ENCODE measurements around the gene ANKRD39. TPM values are rescaled to one million over a fixed set of nuclear protein-coding genes. Genes with fewer than 3 reads are reported as not detected.

ANKRD39 gene
- total and polyA plus RNA-seq, 2 donors (not counting 1 experiment from before 2014, with no cell fraction given), result 5.3 to 5.8 TPM

DNA sequence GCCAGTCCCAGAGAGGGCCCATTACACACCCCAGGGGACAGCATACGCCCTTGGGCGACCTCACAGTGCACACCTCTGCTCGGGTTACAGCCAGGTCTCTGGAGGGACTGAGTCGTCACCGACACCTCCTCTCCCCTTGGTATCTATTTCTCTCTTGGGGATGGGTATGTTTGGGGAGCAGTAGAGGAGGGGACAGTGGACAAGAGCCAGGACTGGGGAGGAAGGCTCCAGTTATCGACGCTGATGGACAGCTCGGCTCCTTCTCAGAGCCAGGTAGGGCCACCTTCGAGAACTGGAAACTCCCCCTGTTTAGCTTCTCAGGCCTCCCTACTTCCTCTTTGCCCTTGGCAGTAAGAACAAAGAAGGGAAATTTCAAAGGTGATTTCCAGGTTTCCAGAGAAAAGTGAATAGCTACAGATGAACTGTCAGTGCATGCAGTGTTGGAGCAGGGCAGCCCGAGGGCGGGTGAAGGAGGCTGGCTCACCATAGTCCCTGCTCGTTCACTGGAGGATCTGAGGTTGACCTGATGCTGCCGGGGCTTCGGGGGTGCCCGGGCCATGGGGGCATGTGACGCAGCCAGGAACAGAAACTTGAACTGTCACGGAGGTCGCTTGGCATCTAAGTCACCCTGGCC is 16.5 kb upstream of the ANKRD39 start:
- no peaks in the 10 kb centered on the region for H3K79me2 ChIP-seq (ENCODE audit: control insufficient read depth, insufficient read depth, low read length)
- no peaks in the 10 kb centered on the region for H3K9me3 ChIP-seq (ENCODE audit: control insufficient read depth, insufficient read depth, low read depth, low read length)
- H3K9ac ChIP-seq (ENCODE audit: insufficient read depth, low read length), result no peak overlapping the region
- H4K20me1 ChIP-seq (ENCODE audit: control insufficient read depth, extremely low read depth, insufficient read depth, low read length), result no peaks in the 10 kb centered on the region
- no peak for TF ChIP-seq EZH2 (IDR thresholded peaks at IDR 0.05; ENCODE audit: low read length, missing control alignments)
- TF ChIP-seq, protein P1, sequence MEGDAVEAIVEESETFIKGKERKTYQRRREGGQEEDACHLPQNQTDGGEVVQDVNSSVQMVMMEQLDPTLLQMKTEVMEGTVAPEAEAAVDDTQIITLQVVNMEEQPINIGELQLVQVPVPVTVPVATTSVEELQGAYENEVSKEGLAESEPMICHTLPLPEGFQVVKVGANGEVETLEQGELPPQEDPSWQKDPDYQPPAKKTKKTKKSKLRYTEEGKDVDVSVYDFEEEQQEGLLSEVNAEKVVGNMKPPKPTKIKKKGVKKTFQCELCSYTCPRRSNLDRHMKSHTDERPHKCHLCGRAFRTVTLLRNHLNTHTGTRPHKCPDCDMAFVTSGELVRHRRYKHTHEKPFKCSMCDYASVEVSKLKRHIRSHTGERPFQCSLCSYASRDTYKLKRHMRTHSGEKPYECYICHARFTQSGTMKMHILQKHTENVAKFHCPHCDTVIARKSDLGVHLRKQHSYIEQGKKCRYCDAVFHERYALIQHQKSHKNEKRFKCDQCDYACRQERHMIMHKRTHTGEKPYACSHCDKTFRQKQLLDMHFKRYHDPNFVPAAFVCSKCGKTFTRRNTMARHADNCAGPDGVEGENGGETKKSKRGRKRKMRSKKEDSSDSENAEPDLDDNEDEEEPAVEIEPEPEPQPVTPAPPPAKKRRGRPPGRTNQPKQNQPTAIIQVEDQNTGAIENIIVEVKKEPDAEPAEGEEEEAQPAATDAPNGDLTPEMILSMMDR (conservative IDR thresholded peaks at IDR 0.05 in 1 of 2, IDR thresholded peaks at IDR 0.05 in 1 of 2; ENCODE audit: low read depth in 1 of 2, low read length in 2 of 2), result no peak
- no peak overlapping the region for H2AFZ ChIP-seq (ENCODE audit: low read length)
- H3K27me3 ChIP-seq (ENCODE audit: control insufficient read depth, insufficient read depth, low read length), result peaks cover 4% of the 10 kb centered on the region
- H3K4me1 ChIP-seq (ENCODE audit: control insufficient read depth, extremely low read depth, insufficient read depth, low read length), result no peaks in the 10 kb centered on the region
- DNase-seq (ENCODE audit: low read depth in 2 of 2), result no peak
- no peak overlapping the region for H3K27ac ChIP-seq (ENCODE audit: insufficient read depth, low read length)
- H3K36me3 ChIP-seq (ENCODE audit: control insufficient read depth, insufficient read depth, low read length), result no peaks in the 10 kb centered on the region
- H3K4me2 ChIP-seq (ENCODE audit: extremely low read depth, insufficient read depth, low read length), result no peak overlapping the region
- H3K4me3 ChIP-seq (replicated peaks in 1 of 4; ENCODE audit: control extremely low read depth in 1 of 4, insufficient read depth in 1 of 4, low read depth in 3 of 4, low read length in 4 of 4), result no peak overlapping the region

GRCh38 chr2:96873651-96874096 is 15.9 kb upstream of the ANKRD39 start:
- Histone ChIP-seq H3K27me3 (ENCODE audit: control insufficient read depth, insufficient read depth, low read length) (peaks cover 4% of the 10 kb centered on the region), H3K79me2 (ENCODE audit: control insufficient read depth, insufficient read depth, low read length) (no peaks in the 10 kb centered on the region), H3K9me3 (ENCODE audit: control insufficient read depth, insufficient read depth, low read depth, low read length) (no peaks in the 10 kb centered on the region), H3K4me1 (ENCODE audit: control insufficient read depth, extremely low read depth, insufficient read depth, low read length) (no peaks in the 10 kb centered on the region), H3K36me3 (ENCODE audit: control insufficient read depth, insufficient read depth, low read length) (no peaks in the 10 kb centered on the region), H3K4me2 (ENCODE audit: extremely low read depth, insufficient read depth, low read length) (no peak overlapping the region), H2AFZ (ENCODE audit: low read length) (no peak overlapping the region), H3K27ac (ENCODE audit: insufficient read depth, low read length) (no peak overlapping the region), H3K9ac (ENCODE audit: insufficient read depth, low read length) (no peak overlapping the region), H4K20me1 (ENCODE audit: control insufficient read depth, extremely low read depth, insufficient read depth, low read length) (no peaks in the 10 kb centered on the region), H3K4me3 (replicated peaks in 1 of 4; ENCODE audit: control extremely low read depth in 1 of 4, insufficient read depth in 1 of 4, low read depth in 3 of 4, low read length in 4 of 4) (no peak overlapping the region)
- TF ChIP-seq, protein P1 (conservative IDR thresholded peaks at IDR 0.05 in 1 of 2, IDR thresholded peaks at IDR 0.05 in 1 of 2; ENCODE audit: low read depth in 1 of 2, low read length in 2 of 2), result no peak
- no peak for TF ChIP-seq EZH2 (IDR thresholded peaks at IDR 0.05; ENCODE audit: low read length, missing control alignments)
- DNase-seq (ENCODE audit: low read depth in 2 of 2), result no peak

DNA sequence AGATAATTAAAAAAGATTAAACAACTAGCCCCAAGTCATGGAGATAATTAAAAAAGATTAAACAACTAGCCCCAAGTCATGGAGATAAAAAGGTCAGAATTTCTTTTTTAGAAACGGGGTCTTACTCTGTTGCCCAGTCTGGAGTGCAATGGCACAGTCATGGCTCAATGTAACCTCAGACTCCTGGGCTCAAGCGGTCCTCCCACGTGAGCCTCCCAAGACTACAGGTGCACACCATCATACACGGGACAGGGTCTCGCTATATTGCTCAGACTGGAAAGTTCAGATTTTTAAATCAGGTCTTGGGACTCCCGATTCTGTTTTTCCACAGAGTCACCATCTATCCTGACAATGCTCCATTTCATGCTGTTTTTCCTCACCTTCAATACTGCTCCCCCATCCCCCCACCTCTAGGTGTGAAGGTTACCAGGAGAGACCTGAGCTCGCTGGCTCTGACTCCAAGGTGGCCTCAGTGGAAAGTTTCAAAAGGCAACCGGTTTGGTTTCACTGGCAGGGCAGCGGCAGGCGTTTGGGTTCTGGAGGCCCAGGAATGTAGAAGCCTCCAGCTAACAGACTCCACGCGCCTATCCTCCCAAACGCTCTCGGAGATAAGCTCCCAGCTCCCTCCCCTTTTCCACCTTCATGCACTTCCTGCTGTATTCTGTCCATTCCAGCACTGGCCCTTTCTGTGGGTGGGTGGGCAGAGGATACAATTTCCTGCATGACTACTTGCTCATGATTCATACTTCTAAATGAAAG is 15.0 kb upstream of the ANKRD39 start:
- TF ChIP-seq, protein P1 (conservative IDR thresholded peaks at IDR 0.05 in 1 of 2, IDR thresholded peaks at IDR 0.05 in 1 of 2; ENCODE audit: low read depth in 1 of 2, low read length in 2 of 2), result no peak
- no peak for TF ChIP-seq EZH2 (IDR thresholded peaks at IDR 0.05; ENCODE audit: low read length, missing control alignments)
- H4K20me1 ChIP-seq (ENCODE audit: control insufficient read depth, extremely low read depth, insufficient read depth, low read length), result no peaks in the 10 kb centered on the region
- no peaks in the 10 kb centered on the region for H3K4me1 ChIP-seq (ENCODE audit: control insufficient read depth, extremely low read depth, insufficient read depth, low read length)
- H2AFZ ChIP-seq (ENCODE audit: low read length), result no peak overlapping the region
- no peak overlapping the region for H3K4me3 ChIP-seq (replicated peaks in 1 of 4; ENCODE audit: control extremely low read depth in 1 of 4, insufficient read depth in 1 of 4, low read depth in 3 of 4, low read length in 4 of 4)
- no peak overlapping the region for H3K27ac ChIP-seq (ENCODE audit: insufficient read depth, low read length)
- H3K4me2 ChIP-seq (ENCODE audit: extremely low read depth, insufficient read depth, low read length), result no peak overlapping the region
- H3K27me3 ChIP-seq (ENCODE audit: control insufficient read depth, insufficient read depth, low read length), result peaks cover 4% of the 10 kb centered on the region
- no peak overlapping the region for H3K9ac ChIP-seq (ENCODE audit: insufficient read depth, low read length)
- H3K9me3 ChIP-seq (ENCODE audit: control insufficient read depth, insufficient read depth, low read depth, low read length), result no peaks in the 10 kb centered on the region
- no peaks in the 10 kb centered on the region for H3K36me3 ChIP-seq (ENCODE audit: control insufficient read depth, insufficient read depth, low read length)
- H3K79me2 ChIP-seq (ENCODE audit: control insufficient read depth, insufficient read depth, low read length), result peaks cover 6% of the 10 kb centered on the region
- DNase-seq (ENCODE audit: low read depth in 2 of 2), result peak in 1 of 2 donors; percentile 74

All from fibroblast of lung (primary cell).